Ishikawa (cell line): Measurements from ENCODE around the gene ZNF296.

Experiments
- CEBPB ChIP-seq: IDR thresholded peaks from 2 replicates; pipeline ENCODE4 v1.6.1; 2012
- CREB1 ChIP-seq: IDR thresholded peaks from 2 replicates; pipeline ENCODE4 v1.6.1; 2012; ENCODE audit warnings: low read depth
- EGR1 ChIP-seq: IDR thresholded peaks from 2 replicates; pipeline ENCODE4 v1.6.1; 2012
- EP300 ChIP-seq: IDR thresholded peaks from 2 replicates; pipeline ENCODE4 v1.6.1; 2012; ENCODE audit warnings: borderline replicate concordance
- FOXM1 ChIP-seq: IDR thresholded peaks from 2 replicates; pipeline ENCODE4 v1.6.1; 2012; ENCODE audit warnings: low read depth, borderline replicate concordance
- MAX ChIP-seq: IDR thresholded peaks from 2 replicates; pipeline ENCODE4 v1.6.1; 2012
- NFIC ChIP-seq: IDR thresholded peaks from 2 replicates; pipeline ENCODE4 v1.6.1; 2012
- RAD21 ChIP-seq: IDR thresholded peaks from 2 replicates; pipeline ENCODE4 v1.6.1; 2012; ENCODE audit warnings: low read depth
- TAF1 ChIP-seq: IDR thresholded peaks from 2 replicates; pipeline ENCODE4 v1.6.1; 2012; ENCODE audit warnings: low read depth, mild to moderate bottlenecking
- TCF12 ChIP-seq: IDR thresholded peaks from 2 replicates; pipeline ENCODE4 v1.6.1; 2012; ENCODE audit warnings: low read depth
- TEAD4 ChIP-seq: IDR thresholded peaks from 2 replicates; pipeline ENCODE4 v1.6.1; 2012
- YY1 ChIP-seq: IDR thresholded peaks from 2 replicates; pipeline ENCODE4 v1.6.1; 2012; ENCODE audit warnings: low read depth
- ZBTB7A ChIP-seq: IDR thresholded peaks from 2 replicates; pipeline ENCODE4 v1.6.1; 2012; ENCODE audit warnings: low read depth
- TF ChIP-seq, protein P1 (sequence below): IDR thresholded peaks from 2 replicates; pipeline ENCODE4 v1.6.1; 2012; ENCODE audit warnings: low read depth, mild to moderate bottlenecking
- TF ChIP-seq, protein P2 (sequence below): IDR thresholded peaks from 2 replicates; pipeline ENCODE4 v1.6.1; 2012

Gene ZNF296

GRCh38 chr19:45063851-45064801, 12.2 kb downstream of the ZNF296 start:
- TF ChIP-seq TEAD4: no peak
- no peak for TF ChIP-seq EGR1
- TF ChIP-seq, protein P1, sequence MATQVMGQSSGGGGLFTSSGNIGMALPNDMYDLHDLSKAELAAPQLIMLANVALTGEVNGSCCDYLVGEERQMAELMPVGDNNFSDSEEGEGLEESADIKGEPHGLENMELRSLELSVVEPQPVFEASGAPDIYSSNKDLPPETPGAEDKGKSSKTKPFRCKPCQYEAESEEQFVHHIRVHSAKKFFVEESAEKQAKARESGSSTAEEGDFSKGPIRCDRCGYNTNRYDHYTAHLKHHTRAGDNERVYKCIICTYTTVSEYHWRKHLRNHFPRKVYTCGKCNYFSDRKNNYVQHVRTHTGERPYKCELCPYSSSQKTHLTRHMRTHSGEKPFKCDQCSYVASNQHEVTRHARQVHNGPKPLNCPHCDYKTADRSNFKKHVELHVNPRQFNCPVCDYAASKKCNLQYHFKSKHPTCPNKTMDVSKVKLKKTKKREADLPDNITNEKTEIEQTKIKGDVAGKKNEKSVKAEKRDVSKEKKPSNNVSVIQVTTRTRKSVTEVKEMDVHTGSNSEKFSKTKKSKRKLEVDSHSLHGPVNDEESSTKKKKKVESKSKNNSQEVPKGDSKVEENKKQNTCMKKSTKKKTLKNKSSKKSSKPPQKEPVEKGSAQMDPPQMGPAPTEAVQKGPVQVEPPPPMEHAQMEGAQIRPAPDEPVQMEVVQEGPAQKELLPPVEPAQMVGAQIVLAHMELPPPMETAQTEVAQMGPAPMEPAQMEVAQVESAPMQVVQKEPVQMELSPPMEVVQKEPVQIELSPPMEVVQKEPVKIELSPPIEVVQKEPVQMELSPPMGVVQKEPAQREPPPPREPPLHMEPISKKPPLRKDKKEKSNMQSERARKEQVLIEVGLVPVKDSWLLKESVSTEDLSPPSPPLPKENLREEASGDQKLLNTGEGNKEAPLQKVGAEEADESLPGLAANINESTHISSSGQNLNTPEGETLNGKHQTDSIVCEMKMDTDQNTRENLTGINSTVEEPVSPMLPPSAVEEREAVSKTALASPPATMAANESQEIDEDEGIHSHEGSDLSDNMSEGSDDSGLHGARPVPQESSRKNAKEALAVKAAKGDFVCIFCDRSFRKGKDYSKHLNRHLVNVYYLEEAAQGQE: no peak
- no peak for TF ChIP-seq ZBTB7A
- no peak for TF ChIP-seq CEBPB
- no peak for TF ChIP-seq TAF1
- TF ChIP-seq FOXM1: no peak
- no peak for TF ChIP-seq EP300
- TF ChIP-seq NFIC: no peak
- no peak for TF ChIP-seq RAD21
- TF ChIP-seq, protein P2, sequence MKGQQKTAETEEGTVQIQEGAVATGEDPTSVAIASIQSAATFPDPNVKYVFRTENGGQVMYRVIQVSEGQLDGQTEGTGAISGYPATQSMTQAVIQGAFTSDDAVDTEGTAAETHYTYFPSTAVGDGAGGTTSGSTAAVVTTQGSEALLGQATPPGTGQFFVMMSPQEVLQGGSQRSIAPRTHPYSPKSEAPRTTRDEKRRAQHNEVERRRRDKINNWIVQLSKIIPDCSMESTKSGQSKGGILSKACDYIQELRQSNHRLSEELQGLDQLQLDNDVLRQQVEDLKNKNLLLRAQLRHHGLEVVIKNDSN: no peak
- TF ChIP-seq MAX: no peak
- TF ChIP-seq CREB1: no peak
- no peak for TF ChIP-seq YY1

GRCh38 chr19:45061965-45062364, 14.3 kb downstream of the ZNF296 start:
- TF ChIP-seq MAX (no peak), NFIC (no peak), TCF12 (no peak)

GRCh38 chr19:45059258-45059965, 16.9 kb downstream of the ZNF296 start:
- TF ChIP-seq RAD21 (peak; percentile 75), TAF1 (no peak), YY1 (no peak)

GRCh38 chr19:45058622-45059159, 17.6 kb downstream of the ZNF296 start:
- no peak for TF ChIP-seq NFIC
- TF ChIP-seq EGR1: no peak
- TF ChIP-seq TAF1: no peak
- no peak for TF ChIP-seq EP300
- no peak for TF ChIP-seq TEAD4
- no peak for TF ChIP-seq TCF12
- TF ChIP-seq YY1: no peak
- TF ChIP-seq FOXM1: no peak
- no peak for TF ChIP-seq ZBTB7A
- TF ChIP-seq CEBPB: no peak
- TF ChIP-seq MAX: no peak

GRCh38 chr19:45057444-45057843, 18.8 kb downstream of the ZNF296 start:
- TF ChIP-seq TAF1 (no peak), EP300 (no peak), NFIC (no peak), RAD21 (no peak), CEBPB (no peak), MAX (no peak), TCF12 (no peak)

- TF ChIP-seq TEAD4: no peak
- TF ChIP-seq, protein P1: no peak
- no peak for TF ChIP-seq CEBPB
- TF ChIP-seq TCF12: no peak
- TF ChIP-seq, protein P2: no peak
- TF ChIP-seq TAF1: no peak
- TF ChIP-seq FOXM1: no peak
- no peak for TF ChIP-seq ZBTB7A
- no peak for TF ChIP-seq RAD21
- TF ChIP-seq NFIC: no peak
Measured at GRCh38 chr19:45056831-45057230, 19.4 kb downstream of the ZNF296 start.
